Adipocyte (in vitro differentiated cells): ENCODE results near the gene PTCH2.
"Not testable (repeated sequence)": the region's sequence is repeated elsewhere in the genome, so short reads cannot be mapped to it uniquely, and the experiment has no call there.

Experiments
- DNase-seq: peaks from one replicate; pipeline ENCODE4 v3.0.0-alpha.2; 2015; ENCODE audit warnings: low read depth
- H3K27me3 ChIP-seq: replicated peaks from 2 replicates; pipeline ENCODE4 v1.7.0; 2013; ENCODE audit warnings: mild to moderate bottlenecking, low read length, moderate library complexity; ENCODE audit not compliant: control insufficient read depth, insufficient read depth
- H3K36me3 ChIP-seq: 2 replicates; pipeline ENCODE4 v1.7.0; 2013; ENCODE audit warnings: low read length, mild to moderate bottlenecking, moderate library complexity; ENCODE audit not compliant: control insufficient read depth, insufficient read depth, severe bottlenecking
- H3K4me1 ChIP-seq: 2 replicates; pipeline ENCODE4 v1.7.0; 2013; ENCODE audit warnings: mild to moderate bottlenecking, low read length, moderate library complexity; ENCODE audit not compliant: control insufficient read depth, insufficient read depth
- H3K4me3 ChIP-seq: 2 replicates; pipeline ENCODE4 v1.7.0; 2013; ENCODE audit warnings: mild to moderate bottlenecking, low read length, moderate library complexity
- H3K9ac ChIP-seq: 2 replicates; pipeline ENCODE4 v1.7.0; 2013; ENCODE audit warnings: mild to moderate bottlenecking, low read length, moderate library complexity
- H3K9me3 ChIP-seq: 2 replicates; pipeline ENCODE4 v1.7.0; 2013; ENCODE audit warnings: mild to moderate bottlenecking, low read length, moderate library complexity; ENCODE audit not compliant: control insufficient read depth

Gene PTCH2

DNA sequence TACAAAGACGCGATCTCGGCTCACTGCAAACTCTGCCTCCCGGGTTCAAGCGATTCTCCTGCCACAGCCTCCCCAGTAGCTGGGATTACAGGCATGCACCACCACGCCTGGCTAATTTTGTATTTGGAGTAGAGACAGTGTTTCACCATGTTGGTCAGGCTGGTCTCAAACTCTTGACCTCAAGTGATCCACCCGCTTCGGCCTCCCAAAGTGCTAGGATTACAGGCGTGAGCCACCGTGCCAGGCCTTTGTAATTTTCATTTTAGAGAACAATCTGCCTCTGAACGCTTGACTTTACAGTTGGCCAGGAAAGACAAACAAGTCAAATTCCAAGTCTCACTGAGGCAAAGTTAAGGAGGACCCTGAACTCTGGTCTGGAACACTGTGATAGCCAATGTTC, 4.8 kb downstream of the PTCH2 start:
- H3K4me1 ChIP-seq, H3K4me3 ChIP-seq, H3K9me3 ChIP-seq, H3K27me3 ChIP-seq, H3K36me3 ChIP-seq, DNase-seq, H3K9ac ChIP-seq: not testable (repeated sequence)

DNA sequence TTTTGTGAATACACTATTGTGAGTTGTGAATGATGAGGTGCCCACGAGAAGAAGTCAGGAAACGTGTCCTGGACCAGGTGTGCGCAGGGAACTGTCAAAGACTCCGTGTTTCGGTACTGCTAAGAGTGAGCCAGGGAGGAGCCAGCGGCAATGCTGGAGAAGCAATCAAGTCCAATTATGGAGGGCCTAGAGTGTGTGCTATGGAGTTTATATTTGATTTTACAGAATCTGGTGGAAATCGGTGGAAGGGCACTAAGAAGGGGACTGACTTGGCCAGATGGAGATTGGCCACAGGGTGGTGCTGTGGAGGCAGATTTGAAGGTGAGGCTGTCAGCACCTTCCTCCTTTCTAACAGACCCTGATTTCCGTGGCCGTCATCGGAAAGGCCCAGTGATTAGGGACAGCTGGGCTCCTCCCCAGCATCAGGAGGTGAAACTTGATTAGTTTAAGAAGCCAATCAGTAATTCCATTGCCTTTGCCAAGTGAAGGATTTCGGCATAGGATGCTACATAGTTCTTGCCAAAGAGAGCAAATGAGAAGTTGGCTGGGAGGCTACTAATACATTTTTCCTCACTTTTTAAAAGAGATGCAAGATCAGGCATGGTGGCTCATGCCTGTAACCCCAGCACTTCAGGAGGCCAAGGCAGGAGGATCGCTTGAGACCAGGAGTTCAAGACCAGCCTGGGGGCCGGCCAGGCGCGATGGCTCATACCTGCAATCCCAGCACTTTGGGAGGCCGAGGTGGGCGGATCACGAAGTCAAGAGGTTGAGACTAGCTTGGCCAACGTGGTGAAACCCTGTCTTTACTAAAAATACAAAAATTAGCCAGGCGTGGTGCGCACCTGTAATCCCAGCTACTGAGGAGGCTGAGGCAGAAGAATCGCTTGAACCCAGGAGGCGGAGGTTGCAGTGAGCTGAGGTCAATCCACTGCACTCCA, 7.0 kb downstream of the PTCH2 start:
- Histone ChIP-seq H3K9ac (no peak overlapping the region), H3K27me3 (no peaks in the 10 kb centered on the region), H3K36me3 (no peaks in the 10 kb centered on the region), H3K4me1 (no peaks in the 10 kb centered on the region), H3K9me3 (no peaks in the 10 kb centered on the region), H3K4me3 (no peak overlapping the region)
- DNase-seq: peak; percentile 91

DNA sequence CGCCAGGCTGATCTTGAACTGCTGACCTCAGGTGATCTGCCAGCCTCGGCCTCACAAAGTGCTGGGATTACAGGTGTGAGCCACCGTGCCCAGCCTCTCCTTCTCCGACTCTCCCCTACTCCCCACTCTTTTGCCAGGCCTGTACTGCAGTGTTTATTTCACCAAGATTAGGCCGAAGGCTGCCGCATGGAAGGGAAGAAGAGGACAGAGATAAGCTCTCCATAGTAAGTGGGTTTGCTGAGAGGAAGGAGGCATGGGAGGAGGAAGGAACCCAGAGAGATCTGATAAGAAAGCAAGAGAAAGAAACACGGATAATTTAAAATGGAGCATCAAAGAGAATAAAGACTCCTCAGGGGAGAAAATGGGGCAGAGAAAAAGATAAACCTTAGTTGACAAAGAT, 8.7 kb downstream of the PTCH2 start:
- no peaks in the 10 kb centered on the region for H3K4me1 ChIP-seq
- no peaks in the 10 kb centered on the region for H3K36me3 ChIP-seq
- no peaks in the 10 kb centered on the region for H3K9me3 ChIP-seq
- H3K9ac ChIP-seq: no peak overlapping the region
- DNase-seq: no peak
- no peaks in the 10 kb centered on the region for H3K27me3 ChIP-seq
- H3K4me3 ChIP-seq: no peak overlapping the region

DNA sequence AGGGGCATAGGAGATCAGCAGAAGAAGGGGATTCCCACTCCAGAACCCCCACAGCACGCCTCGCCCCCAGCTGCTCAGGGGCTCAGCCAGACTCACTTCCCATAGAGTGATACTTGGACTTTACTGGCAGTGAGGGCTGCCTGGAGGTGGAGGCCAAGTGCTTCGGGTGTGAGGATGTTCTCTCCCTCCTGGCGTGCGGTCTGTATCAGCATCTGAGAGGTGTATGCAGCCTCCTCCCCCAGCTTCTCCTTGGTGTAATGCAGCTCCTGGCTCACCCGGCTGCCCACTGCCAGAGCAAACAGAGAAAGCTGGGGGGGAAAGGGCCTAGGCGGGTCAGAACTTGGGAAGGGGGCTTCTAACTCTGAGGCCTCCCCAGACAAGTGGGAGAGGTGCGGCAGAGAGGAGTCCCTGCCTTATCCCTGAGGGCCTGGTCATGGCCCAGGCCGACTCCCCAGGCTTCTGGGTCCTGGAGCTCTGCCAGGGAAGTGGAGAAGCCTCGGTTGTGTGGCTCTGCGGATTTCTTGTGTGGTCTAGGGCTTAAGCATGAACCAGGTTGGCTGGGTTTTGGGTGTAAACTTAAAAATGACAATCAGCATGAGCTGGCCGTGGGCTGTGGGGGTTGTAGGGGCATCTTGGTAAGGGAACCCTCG, 10.9 kb downstream of the PTCH2 start:
- no peak overlapping the region for H3K9ac ChIP-seq
- no peaks in the 10 kb centered on the region for H3K4me1 ChIP-seq
- no peak overlapping the region for H3K4me3 ChIP-seq
- no peak for DNase-seq
- H3K36me3 ChIP-seq: no peaks in the 10 kb centered on the region
- no peaks in the 10 kb centered on the region for H3K9me3 ChIP-seq
- H3K27me3 ChIP-seq: no peaks in the 10 kb centered on the region

DNA sequence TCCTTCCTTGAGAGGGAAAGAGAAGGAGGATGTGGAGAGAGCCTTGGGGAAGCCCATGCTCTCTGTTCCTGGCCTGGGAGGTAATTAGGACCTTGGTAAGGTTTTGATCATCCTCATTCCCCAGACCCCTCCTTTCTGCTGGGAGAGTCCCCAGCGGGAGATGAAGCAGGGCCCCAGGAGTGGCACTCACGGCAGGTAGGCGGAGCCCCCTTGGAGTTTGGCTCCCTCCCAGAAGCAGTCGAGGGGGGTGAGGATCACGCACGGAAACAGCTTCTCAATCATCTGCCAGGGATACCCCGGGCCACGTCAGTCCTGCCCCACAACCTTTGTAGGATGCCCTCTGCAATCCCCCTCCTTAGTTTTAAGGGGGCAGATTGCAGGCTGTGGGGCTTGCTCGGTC, 11.5 kb downstream of the PTCH2 start:
- no peaks in the 10 kb centered on the region for H3K9me3 ChIP-seq
- DNase-seq: no peak
- no peaks in the 10 kb centered on the region for H3K36me3 ChIP-seq
- H3K4me1 ChIP-seq: peaks cover under 1% of the 10 kb centered on the region
- H3K9ac ChIP-seq: no peak overlapping the region
- H3K4me3 ChIP-seq: no peak overlapping the region
- H3K27me3 ChIP-seq: no peaks in the 10 kb centered on the region

DNA sequence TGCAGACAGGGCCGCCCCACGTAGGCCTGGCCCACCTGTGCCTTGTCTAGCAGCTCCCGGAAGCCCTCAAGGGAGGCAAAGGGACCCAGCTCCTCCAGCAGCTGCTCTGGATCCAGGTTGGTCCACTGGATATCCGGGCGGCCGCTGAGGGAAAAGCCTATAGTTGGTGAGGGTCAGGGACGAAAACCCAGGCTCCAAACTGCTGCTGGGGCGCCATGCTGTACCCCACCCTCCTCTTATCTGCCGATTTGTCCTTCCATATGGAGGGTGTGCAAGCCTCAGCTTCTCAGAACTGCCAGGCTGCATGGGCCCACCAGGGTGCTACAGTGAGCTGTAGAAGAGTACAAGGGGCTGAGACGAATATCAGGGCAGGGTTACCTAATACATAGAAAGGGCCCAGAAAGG, 12.2 kb downstream of the PTCH2 start:
- Histone ChIP-seq H3K4me3 (no peak overlapping the region), H3K27me3 (no peaks in the 10 kb centered on the region), H3K4me1 (peaks cover 5% of the 10 kb centered on the region), H3K9me3 (no peaks in the 10 kb centered on the region), H3K36me3 (no peaks in the 10 kb centered on the region), H3K9ac (no peak overlapping the region)
- no peak for DNase-seq

DNA sequence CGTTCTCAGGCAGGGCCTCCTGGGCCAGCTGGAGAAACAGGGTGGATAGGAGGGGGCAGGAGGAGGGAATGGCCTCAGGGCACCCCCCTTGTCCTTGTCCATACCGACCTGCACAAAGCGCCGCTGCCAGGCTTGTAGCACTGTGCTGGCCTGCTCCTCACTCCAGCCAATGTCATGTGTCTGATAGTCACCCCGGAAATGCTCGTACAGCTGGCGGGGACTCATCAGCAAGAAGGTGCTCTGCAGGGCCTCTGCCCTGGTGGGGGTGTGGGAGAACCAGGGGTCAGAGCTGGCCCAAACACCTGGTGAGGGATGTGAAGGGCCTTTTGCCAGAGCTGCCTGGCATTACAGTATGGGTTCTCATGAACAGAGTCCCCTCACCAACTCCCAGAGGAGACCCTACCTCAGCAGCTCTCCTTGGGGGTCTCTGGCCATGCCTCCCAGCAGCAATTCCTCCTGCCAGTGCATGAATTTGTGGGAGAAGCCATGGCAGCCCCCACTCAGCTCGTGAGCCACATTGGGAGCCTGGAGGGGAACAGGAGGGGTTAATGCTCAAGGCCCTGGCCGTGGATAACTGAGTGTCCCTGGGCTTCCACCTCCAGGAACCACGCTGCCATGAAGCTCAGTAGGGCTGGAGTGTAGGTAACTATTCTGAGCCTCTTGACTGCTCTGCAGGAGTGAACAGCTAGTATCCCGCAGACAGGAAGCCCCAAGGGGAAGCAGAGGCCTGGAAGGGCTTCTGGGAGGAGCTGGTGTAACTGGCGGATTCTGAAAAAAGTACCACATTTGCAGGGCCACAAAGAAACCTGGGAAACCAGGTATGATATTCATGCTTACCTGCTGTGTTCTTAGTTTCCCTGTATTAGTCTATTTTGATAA, 13.3 kb downstream of the PTCH2 start:
- Histone ChIP-seq H3K36me3 (no peaks in the 10 kb centered on the region), H3K9me3 (no peaks in the 10 kb centered on the region), H3K4me1 (peaks cover 5% of the 10 kb centered on the region), H3K27me3 (no peaks in the 10 kb centered on the region), H3K9ac (no peak overlapping the region), H3K4me3 (no peak overlapping the region)
- no peak for DNase-seq

DNA sequence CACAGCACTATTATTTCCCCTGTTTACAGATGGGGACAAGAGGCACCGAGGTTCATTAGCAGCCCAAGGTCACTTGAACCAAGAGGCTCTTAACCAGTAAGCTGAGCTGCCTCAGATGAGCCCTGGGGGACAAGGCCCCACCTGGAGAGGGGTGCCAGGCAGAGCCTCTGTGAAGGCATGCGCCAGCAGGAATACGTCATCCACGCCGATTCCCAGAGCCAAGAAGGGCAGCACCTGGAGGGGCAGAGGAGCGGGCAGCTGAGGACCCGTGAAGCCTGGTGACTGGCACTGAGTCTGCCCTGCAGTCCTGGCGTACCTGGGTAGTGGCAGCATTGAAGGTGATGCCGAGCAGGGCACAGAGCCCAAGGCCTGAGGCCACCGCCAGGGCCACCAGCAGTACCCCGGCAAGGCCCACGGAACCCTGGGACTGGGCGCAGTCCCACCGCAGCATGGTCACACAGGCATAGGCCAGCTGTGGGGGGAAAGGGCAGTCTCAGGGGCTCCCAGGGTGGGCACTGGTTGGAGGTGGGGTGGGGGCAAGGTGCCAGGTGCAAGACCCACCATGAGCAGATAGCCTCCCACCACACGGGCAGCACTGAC, 14.1 kb downstream of the PTCH2 start:
- DNase-seq: no peak
- Histone ChIP-seq H3K27me3 (no peaks in the 10 kb centered on the region), H3K4me1 (peaks cover 5% of the 10 kb centered on the region), H3K9me3 (no peaks in the 10 kb centered on the region), H3K36me3 (no peaks in the 10 kb centered on the region), H3K4me3 (no peak overlapping the region), H3K9ac (no peak overlapping the region)

DNA sequence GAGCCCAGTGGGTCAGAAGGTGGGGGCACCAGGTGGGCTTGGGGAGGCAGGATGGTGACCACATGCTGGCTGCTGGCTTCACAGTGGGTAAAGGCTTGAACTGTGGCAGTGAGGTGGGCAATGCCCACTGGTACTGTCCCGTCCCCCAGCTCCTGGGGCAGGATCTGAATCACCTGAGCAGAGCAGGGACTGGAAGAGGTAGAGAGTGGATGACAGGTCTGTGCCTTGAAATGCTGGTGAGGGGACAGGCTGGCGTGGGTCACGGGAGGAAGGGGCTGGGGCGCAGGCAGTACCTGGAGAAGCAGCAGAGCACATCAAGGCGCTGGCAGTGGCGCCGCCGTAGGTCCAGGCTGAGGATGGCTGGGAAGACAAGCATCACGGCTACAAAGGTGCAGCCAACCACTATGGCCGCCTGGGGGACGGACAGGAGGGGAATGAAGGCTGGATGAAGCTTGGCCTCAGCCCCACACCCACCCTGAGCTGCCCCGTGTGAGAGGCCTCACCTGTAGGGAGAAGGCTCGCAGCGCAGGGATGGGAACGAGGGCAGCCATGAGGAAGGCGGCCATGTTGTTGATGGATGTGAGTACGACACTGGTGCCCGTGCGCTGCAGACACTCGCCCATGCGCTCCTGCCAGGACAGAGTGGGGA, 14.9 kb downstream of the PTCH2 start:
- DNase-seq: no peak
- Histone ChIP-seq H3K9ac (no peak overlapping the region), H3K27me3 (no peaks in the 10 kb centered on the region), H3K9me3 (no peaks in the 10 kb centered on the region), H3K36me3 (no peaks in the 10 kb centered on the region), H3K4me3 (no peak overlapping the region), H3K4me1 (peaks cover 5% of the 10 kb centered on the region)

DNA sequence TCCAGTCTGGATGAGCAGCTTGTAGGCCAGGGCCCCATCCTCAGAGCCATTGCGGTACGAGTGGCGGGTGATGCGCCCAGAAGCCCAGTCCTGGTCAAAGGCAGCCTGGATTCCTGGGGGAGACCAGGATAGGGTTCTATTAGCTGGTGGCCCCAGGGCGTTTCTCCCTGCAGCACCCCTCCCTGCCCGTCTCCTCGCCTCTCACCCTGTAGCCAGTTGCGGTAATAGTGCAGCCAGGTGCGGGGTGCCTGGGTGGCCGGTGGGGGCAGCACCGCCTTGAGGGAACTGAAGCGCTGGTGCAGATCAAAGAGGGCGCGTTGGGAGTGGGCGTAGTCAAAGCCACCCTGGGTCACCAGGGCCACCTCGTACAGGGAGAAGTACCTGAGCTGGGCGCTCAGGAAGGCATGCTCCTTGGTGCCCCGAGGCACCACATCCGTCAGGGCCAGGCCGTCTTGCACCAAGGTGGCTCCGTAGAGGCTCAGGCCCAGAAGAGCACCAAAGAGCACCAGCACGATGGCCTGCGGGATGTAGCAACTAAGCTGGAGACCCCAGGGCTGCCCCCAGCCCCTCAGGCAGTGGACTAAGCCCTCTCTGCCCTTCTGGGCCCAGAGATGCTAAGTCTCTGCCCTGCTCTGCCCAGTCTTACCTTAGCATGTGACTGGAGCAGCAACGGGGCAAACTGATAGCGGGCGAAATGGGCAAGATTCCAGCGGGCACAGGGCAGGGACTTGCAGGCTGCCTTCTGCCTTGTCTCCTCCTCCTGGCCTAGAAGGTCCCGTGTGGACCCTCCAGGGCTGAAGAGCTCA, 15.7 kb downstream of the PTCH2 start:
- H3K9me3 ChIP-seq: no peaks in the 10 kb centered on the region
- H3K4me3 ChIP-seq: no peak overlapping the region
- no peak for DNase-seq
- H3K36me3 ChIP-seq: no peaks in the 10 kb centered on the region
- H3K9ac ChIP-seq: peak overlapping the region; percentile 39
- no peaks in the 10 kb centered on the region for H3K27me3 ChIP-seq
- H3K4me1 ChIP-seq: peaks cover 5% of the 10 kb centered on the region
